B cell (primary cell): ENCODE results near the gene FLYWCH2. TPM values are rescaled to one million over a fixed set of nuclear protein-coding genes. Genes with fewer than 3 reads are reported as not detected.

ENCODE experiments used
- ATAC-seq: fragments of 200-7000 bp; cut with Tn5 transposase; one replicate; pipeline ENCODE4 v1.10.0; 2021; ENCODE audit warnings: low read depth, mild to moderate bottlenecking, moderate number of reproducible peaks, moderate library complexity
- CTCF ChIA-PET: fragments of 350-600 bp; sonication (Branson Sonifier 250); formaldehyde crosslinking; loops from one replicate; lab custom pipeline; 2021; ENCODE audit warnings: antibody characterized with exemption, inconsistent platforms; lab: Charles Lee
- POLR2A ChIA-PET: fragments of 350-600 bp; sonication (Branson Sonifier 250); formaldehyde crosslinking; loops from one replicate; lab custom pipeline; 2021; ENCODE audit warnings: antibody characterized with exemption; lab: Charles Lee
- DNase-seq: peaks from one replicate; pipeline ENCODE4 v3.0.0; 2013
- H2AFZ ChIP-seq: 2 replicates; pipeline ENCODE4 v1.6.1; 2012; ENCODE audit warnings: mild to moderate bottlenecking, low read depth, low read length; ENCODE audit not compliant: insufficient read depth, poor library complexity, severe bottlenecking
- H3K27ac ChIP-seq, 2 donors: 1 replicate in 1 of 2; 2 replicates in 1 of 2; pipeline ENCODE4 v1.5.1; 2012 to 2013; ENCODE audit warnings: low read length in 2 of 2, mild to moderate bottlenecking in 2 of 2, moderate library complexity in 1 of 2
- H3K27me3 ChIP-seq, 4 experiments: fragments of 200-600 bp in 1 of 4; sonication (generic) in 1 of 4; replicated peaks in 1 of 4; 1 replicate in 2 of 4; 2 replicates in 2 of 4; pipeline versions ENCODE4 v1.6.1 to v1.7.0; 2013 to 2016; ENCODE audit warnings: low read length in 3 of 4, mild to moderate bottlenecking in 2 of 4, mixed read lengths in 1 of 4, moderate library complexity in 1 of 4; ENCODE audit not compliant: insufficient read depth in 4 of 4, control insufficient read depth in 3 of 4; ENCODE audit errors: control extremely low read depth in 1 of 4
- H3K36me3 ChIP-seq, 2 experiments: replicated peaks in 1 of 2; 1 replicate in 1 of 2; 2 replicates in 1 of 2; pipeline versions ENCODE4 v1.6.1 to v1.7.1; 2013; ENCODE audit warnings: low read length in 1 of 2; ENCODE audit not compliant: insufficient read depth in 2 of 2, control insufficient read depth in 1 of 2; ENCODE audit errors: control extremely low read depth in 1 of 2, extremely low read depth in 1 of 2
- H3K4me1 ChIP-seq, 2 donors: fragments of 200-600 bp in 1 of 2; sonication (generic) in 1 of 2; 1 replicate in 1 of 2; 2 replicates in 1 of 2; pipeline versions ENCODE4 v1.5.1 to v1.6.1; 2013 to 2017; ENCODE audit warnings: low read length in 2 of 2; ENCODE audit not compliant: control insufficient read depth in 2 of 2, insufficient read depth in 2 of 2
- H3K4me2 ChIP-seq: replicated peaks from 2 replicates; pipeline ENCODE3; 2012; ENCODE audit warnings: mild to moderate bottlenecking, low read depth, low read length; ENCODE audit not compliant: poor library complexity, severe bottlenecking
- H3K4me3 ChIP-seq, 5 experiments: fragments of 200-600 bp in 1 of 5; sonication (generic) in 1 of 5; 1 replicate in 3 of 5; 2 replicates in 2 of 5; pipeline versions ENCODE4 v1.5.1 to v1.7.0; 2011 to 2016; ENCODE audit warnings: low read length in 4 of 5, mild to moderate bottlenecking in 4 of 5, low read depth in 2 of 5, control low read depth in 1 of 5, moderate library complexity in 1 of 5; ENCODE audit not compliant: insufficient read depth in 1 of 5; ENCODE audit errors: control extremely low read depth in 1 of 5, extremely low read depth in 1 of 5
- H3K79me2 ChIP-seq: fragments of 200-600 bp; sonication (generic); one replicate; pipeline ENCODE4 v1.6.0; 2016; ENCODE audit warnings: low read length; ENCODE audit not compliant: control insufficient read depth, insufficient read depth
- H3K9ac ChIP-seq: fragments of 200-600 bp; sonication (generic); 2 replicates; pipeline ENCODE4 v1.6.1; 2017; ENCODE audit warnings: mild to moderate bottlenecking, low read length, moderate library complexity
- H3K9me3 ChIP-seq, 3 donors: one replicate each; pipeline versions ENCODE4 v1.6.1 to v1.7.1; 2013; ENCODE audit warnings: low read length in 2 of 3; ENCODE audit not compliant: control insufficient read depth in 2 of 3, insufficient read depth in 1 of 3; ENCODE audit errors: control extremely low read depth in 1 of 3
- H4K20me1 ChIP-seq: 2 replicates; pipeline ENCODE4 v1.6.0; 2012; ENCODE audit warnings: mild to moderate bottlenecking, low read length; ENCODE audit not compliant: insufficient read depth, control insufficient read depth, poor library complexity, severe bottlenecking
- H3K27ac Mint-ChIP-seq: one replicate; pipeline ENCODE4 v1.8.0; 2021; ENCODE audit warnings: mixed read lengths
- H3K27me3 Mint-ChIP-seq: one replicate; pipeline ENCODE4 v1.8.0; 2021; ENCODE audit warnings: mixed read lengths
- H3K4me1 Mint-ChIP-seq: one replicate; pipeline ENCODE4 v1.8.0; 2021; ENCODE audit warnings: mixed read lengths
- H3K4me3 Mint-ChIP-seq: one replicate; pipeline ENCODE4 v1.8.0; 2021; ENCODE audit warnings: mixed read lengths
- H3K9me3 Mint-ChIP-seq: one replicate; pipeline ENCODE4 v1.8.0; 2022; ENCODE audit warnings: mixed read lengths; ENCODE audit not compliant: insufficient read depth
- CTCF ChIP-seq: fragments of 200-600 bp; IDR thresholded peaks from one replicate; pipeline ENCODE4 v1.8.0; 2022; ENCODE audit warnings: antibody characterized with exemption, mild to moderate bottlenecking
- EZH2 ChIP-seq: IDR thresholded peaks from 2 replicates; pipeline ENCODE4 v1.6.1; 2012; ENCODE audit warnings: borderline replicate concordance, low read depth, mild to moderate bottlenecking, moderate library complexity, low read length; ENCODE audit not compliant: insufficient read depth, poor library complexity, severe bottlenecking
- WGBS: methylation state at CpG from one replicate; pipeline ENCODE4 v1.1.5; 2013; ENCODE audit warnings: missing lambda C conversion rate; ENCODE audit not compliant: insufficient coverage; 5-methylcytosine and 5-hydroxymethylcytosine counted together
- intact Hi-C: fragments of 100-400 bp; cut with micrococcal nuclease; formaldehyde crosslinking; loops from one replicate; pipeline ENCODE4 v1.10.0; 2022
- polyA plus RNA-seq: library from polyadenylated mRNA; depleted of rRNA; stranded (reverse); fragments of >200 nt; gene quantifications from 2 replicates; pipeline ENCODE4 v1.2.3, GENCODE V29; 2012
- total RNA-seq, 2 donors: library from RNA; stranded (reverse); fragments of 120-200 nt in 1 of 2; gene quantifications; 1 replicate in 1 of 2; 2 replicates in 1 of 2; pipeline versions ENCODE4 v1.2.3 to v1.2.4, GENCODE V29; 2013 to 2022

Gene FLYWCH2
- total and polyA plus RNA-seq, 2 donors (not counting 1 experiment from before 2014, with no cell fraction given) = 22.3 to 24.1 TPM

- Histone ChIP-seq H3K9ac (no peak overlapping the region), H3K4me3 (no peak overlapping the region), H3K9me3 (peaks cover 0 to 46% (median 12%) of the 10 kb centered on the region in 3 donors), H3K27ac (no peak overlapping the region), H3K27me3 (peaks cover 0 to 36% (median 7%) of the 10 kb centered on the region in 4 experiments), H3K4me1 (peaks cover 5 to 6% of the 10 kb centered on the region in 2 donors), H4K20me1 (no peaks in the 10 kb centered on the region), H3K79me2 (no peaks in the 10 kb centered on the region), H3K4me2 (no peak overlapping the region), H2AFZ (no peak overlapping the region), H3K36me3 (no peaks in the 10 kb centered on the region)
- Mint-ChIP-seq H3K9me3 (peaks cover 6% of the 10 kb centered on the region), H3K27me3 (peaks cover 24% of the 10 kb centered on the region), H3K27ac (no peak overlapping the region), H3K4me3 (no peak overlapping the region), H3K4me1 (peaks cover 4% of the 10 kb centered on the region)
- POLR2A ChIA-PET = no interaction called here
- intact Hi-C loops = no loop called here
- CTCF ChIA-PET = no interaction called here
- no peak for ATAC-seq
- DNase-seq = no peak
- TF ChIP-seq EZH2 = no peak
- no peak for TF ChIP-seq CTCF
- WGBS = 58% methylated on average over 55 of the region's 56 CpGs
These were observed 30.1 kb upstream of the FLYWCH2 start for GRCh38 chr16:2852731-2853507.

- peaks cover 12 to 13% of the 10 kb centered on the region in 2 donors for H3K4me1 ChIP-seq
- Mint-ChIP-seq H3K4me1 (peaks cover 4% of the 10 kb centered on the region), H3K4me3 (no peak overlapping the region), H3K9me3 (peaks cover 6% of the 10 kb centered on the region), H3K27ac (no peak overlapping the region), H3K27me3 (peaks cover 23% of the 10 kb centered on the region)
- DNase-seq (no peak), ATAC-seq (no peak)
- peaks cover 0 to 42% (median 9%) of the 10 kb centered on the region in 4 experiments for H3K27me3 ChIP-seq
- H4K20me1 ChIP-seq = no peaks in the 10 kb centered on the region
- intact Hi-C loops = no loop called here
- H3K27ac ChIP-seq = no peak overlapping the region
- H3K4me3 ChIP-seq = no peak overlapping the region
- POLR2A ChIA-PET = no interaction called here
- CTCF ChIA-PET = no interaction called here
- H3K9ac ChIP-seq = no peak overlapping the region
- H3K9me3 ChIP-seq = peaks cover 0 to 47% (median 12%) of the 10 kb centered on the region in 3 donors
- WGBS = 79% methylated on average over 15 of the region's 18 CpGs
- TF ChIP-seq EZH2 (no peak), CTCF (no peak)
- H3K4me2 ChIP-seq = no peak overlapping the region
- no peak overlapping the region for H2AFZ ChIP-seq
- no peaks in the 10 kb centered on the region for H3K79me2 ChIP-seq
- no peaks in the 10 kb centered on the region for H3K36me3 ChIP-seq
These were observed 29.4 kb upstream of the FLYWCH2 start for GRCh38 chr16:2853531-2854073.
